GM12878 (cell line): ENCODE measurements around the gene GRK5. TPM values are rescaled to one million over a fixed set of nuclear protein-coding genes. Genes with fewer than 3 reads are reported as not detected.

Experiments used
- ATAC-seq: fragments of 200-7000 bp; cut with Tn5 transposase; 3 replicates; pipeline ENCODE4 v1.9.1; 2020; ENCODE audit warnings: mild to moderate bottlenecking, moderate library complexity
- BruUV-seq: library from RNA; stranded (reverse); fragments of 400-500 nt; replicated peaks from 2 replicates; lab custom pipeline; 2021; lab: Mats Ljungman, UMichigan
- CTCF ChIA-PET: fragments of 300-600 bp; sonication (Branson Sonifier 250); formaldehyde crosslinking; extraction: SDS; loops from one replicate; lab custom pipeline; 2021; ENCODE audit warnings: inconsistent platforms; lab: Yijun Ruan, JAX
- POLR2A ChIA-PET: fragments of 350-600 bp; formaldehyde crosslinking; extraction: SDS; loops from one replicate; lab custom pipeline; 2021; ENCODE audit warnings: inconsistent platforms; lab: Charles Lee
- RAD21 ChIA-PET: fragments of 300-600 bp; sonication (Branson Sonifier 250); formaldehyde crosslinking; loops from one replicate; lab custom pipeline; 2023; ENCODE audit warnings: antibody characterized with exemption; ENCODE audit not compliant: unreplicated experiment; lab: Charles Lee
- SMC1A ChIA-PET: fragments of 300-600 bp; sonication (Branson Sonifier 250); formaldehyde crosslinking; loops from one replicate; lab custom pipeline; 2023; ENCODE audit not compliant: unreplicated experiment, uncharacterized antibody; lab: Charles Lee
- DNase-seq: peaks from one replicate; pipeline ENCODE4 v3.0.0-alpha.2; 2011; ENCODE audit warnings: low read depth, low spot score
- FAIRE-seq: peaks from 3 replicates; lab custom pipeline; 2011; peaks lifted over from hg19 to GRCh38; lab: Jason Lieb, UNC
- H2AFZ ChIP-seq: 2 replicates; pipeline ENCODE4 v1.6.0; 2011; ENCODE audit warnings: low read depth, low read length, control low read depth; ENCODE audit not compliant: control insufficient read depth
- H3K27ac ChIP-seq: 2 replicates; pipeline ENCODE4 v1.5.1; 2011; ENCODE audit warnings: control low read depth; ENCODE audit not compliant: control insufficient read depth, insufficient read depth
- H3K27me3 ChIP-seq, 2 experiments: replicated peaks in 1 of 2; 2 replicates each; pipeline versions ENCODE4 v1.6.0 to v1.6.1; 2011; ENCODE audit warnings: low read length in 1 of 2; ENCODE audit not compliant: control insufficient read depth in 2 of 2, insufficient read depth in 2 of 2
- H3K36me3 ChIP-seq, 2 experiments: 2 replicates each; pipeline ENCODE4 v1.5.1; 2011; ENCODE audit warnings: low read length in 1 of 2; ENCODE audit not compliant: control insufficient read depth in 2 of 2, insufficient read depth in 2 of 2
- H3K4me1 ChIP-seq: 2 replicates; pipeline ENCODE4 v1.6.1; 2011; ENCODE audit warnings: mild to moderate bottlenecking, low read length, moderate library complexity, mixed read lengths; ENCODE audit not compliant: control insufficient read depth, insufficient read depth
- H3K4me2 ChIP-seq: 2 replicates; pipeline ENCODE4 v1.6.0; 2011; ENCODE audit warnings: control low read depth; ENCODE audit not compliant: control insufficient read depth, insufficient read depth
- H3K4me3 ChIP-seq: fragments of 200-600 bp; sonication (generic); 2 replicates; pipeline ENCODE4 v1.5.1; 2016
- H3K79me2 ChIP-seq: 2 replicates; pipeline ENCODE4 v1.6.0; 2011; ENCODE audit warnings: low read length; ENCODE audit not compliant: control insufficient read depth, insufficient read depth
- H3K9ac ChIP-seq: 2 replicates; pipeline ENCODE4 v1.8.0; 2011; ENCODE audit warnings: low read length, control low read depth, mixed read lengths; ENCODE audit not compliant: control insufficient read depth, insufficient read depth
- H3K9me3 ChIP-seq: replicated peaks from 3 replicates; pipeline ENCODE4 v1.5.1; 2011; ENCODE audit warnings: mild to moderate bottlenecking, low read length; ENCODE audit not compliant: control insufficient read depth, insufficient read depth
- H4K20me1 ChIP-seq: 2 replicates; pipeline ENCODE4 v1.6.0; 2011; ENCODE audit not compliant: control insufficient read depth, insufficient read depth
- BACH1 ChIP-seq: fragments of 450-650 bp; IDR thresholded peaks from 2 replicates; pipeline ENCODE4 v1.6.1; 2017; ENCODE audit warnings: mild to moderate bottlenecking, borderline replicate concordance
- FOXM1 ChIP-seq: IDR thresholded peaks from 2 replicates; pipeline ENCODE4 v1.6.1; 2012; ENCODE audit warnings: low read depth, mild to moderate bottlenecking, inconsistent platforms, low read length, moderate library complexity
- NFYB ChIP-seq: IDR thresholded peaks from 2 replicates; pipeline ENCODE4 v1.6.1; 2011; ENCODE audit warnings: low read depth, mild to moderate bottlenecking, low read length, improper control_type of control experiment, moderate library complexity; ENCODE audit not compliant: insufficient read depth
- PAX5 ChIP-seq: IDR thresholded peaks from 2 replicates; pipeline ENCODE4 v1.6.1; 2011; ENCODE audit warnings: low read depth, low read length, borderline replicate concordance
- YBX1 ChIP-seq: fragments of 450-650 bp; IDR thresholded peaks from 2 replicates; pipeline ENCODE4 v1.6.1; 2016; ENCODE audit warnings: antibody characterized with exemption
- WGBS: methylation state at CpG from one replicate; pipeline ENCODE4 v1.1.6; 2016; ENCODE audit warnings: low lambda C conversion rate; ENCODE audit not compliant: insufficient replicate concordance, insufficient coverage; ENCODE audit errors: missing lambda C conversion rate; 5-methylcytosine and 5-hydroxymethylcytosine counted together
- in situ Hi-C: fragments of 300-500 bp; cut with MboI; formaldehyde crosslinking; loops from 9 replicates; pipeline ENCODE4 v1.14.3; 2018; ENCODE audit warnings: mixed read lengths
- intact Hi-C: fragments of 100-400 bp; cut with micrococcal nuclease; formaldehyde crosslinking; loops from one replicate; pipeline ENCODE4 v1.14.2; 2022; ENCODE audit not compliant: unreplicated experiment
- polyA plus RNA-seq, 11 experiments: library from polyadenylated mRNA; depleted of rRNA in 4 of 11; unstranded in 6 of 11; stranded (reverse) in 5 of 11; fragments of >200 nt; fragmentation: Nextera tagmentation in 4 of 11; fragmentation: Illumina TruSeq in 1 of 11; extraction: Ambion mirVana in 4 of 11; extraction: Trizol in 1 of 11; gene quantifications; 1 replicate in 1 of 11; 2 replicates in 10 of 11; pipeline versions ENCODE4 v1.2.1 to v1.2.3, GENCODE V29; 2011 to 2016; ENCODE audit warnings: inconsistent platforms in 2 of 11, missing spikeins in 2 of 11, low read depth in 1 of 11
- total RNA-seq, 4 experiments: library from RNA; depleted of rRNA in 3 of 4; stranded (reverse); fragments of >200 nt in 3 of 4; fragmentation: Illumina TruSeq in 1 of 4; extraction: Trizol in 1 of 4; gene quantifications; 2 replicates each; pipeline versions ENCODE4 v1.2.1 to v1.2.3, GENCODE V29; 2013 to 2021
- TF ChIP-seq, protein P1 (sequence below): fragments of 450-650 bp; IDR thresholded peaks from 2 replicates; pipeline ENCODE4 v1.6.1; 2017; ENCODE audit warnings: antibody characterized with exemption, mild to moderate bottlenecking, moderate library complexity
- TF ChIP-seq, protein P2 (sequence below): IDR thresholded peaks from 2 replicates; pipeline ENCODE4 v1.6.1; 2011; ENCODE audit warnings: borderline replicate concordance, low read depth, mild to moderate bottlenecking, moderate library complexity, low read length; ENCODE audit not compliant: insufficient read depth, poor library complexity, severe bottlenecking

GRK5 gene
- total and polyA plus RNA-seq, 10 of the 15 experiments (the other 5 are each of a cell fraction or from before 2014, with no cell fraction given): 0.11 to 22.1 (median 10.0) TPM

DNA sequence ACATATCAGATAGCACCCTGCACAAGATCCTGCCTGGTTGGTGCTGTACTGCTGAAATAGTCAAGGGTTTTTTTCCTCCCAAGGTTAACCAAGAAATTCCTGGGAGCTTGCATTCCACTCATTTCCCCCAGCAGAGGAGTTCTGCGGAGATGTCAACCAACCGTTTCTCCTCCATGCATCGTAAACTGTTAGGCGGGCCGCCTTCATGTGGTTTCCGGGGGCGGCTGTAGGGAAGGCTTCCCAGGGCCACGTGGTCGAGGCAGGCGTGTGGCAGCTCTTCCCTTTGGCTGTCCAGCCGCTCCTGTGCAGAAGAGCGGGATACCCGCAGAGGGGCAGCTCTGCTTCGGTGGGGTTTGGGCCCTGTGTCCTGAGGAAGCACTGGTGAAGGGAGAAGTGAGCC lies 221.4 kb downstream of the GRK5 start (continued):
- TF ChIP-seq NFYB: no peak
- TF ChIP-seq PAX5: no peak
- TF ChIP-seq YBX1: no peak
- TF ChIP-seq, protein P1, sequence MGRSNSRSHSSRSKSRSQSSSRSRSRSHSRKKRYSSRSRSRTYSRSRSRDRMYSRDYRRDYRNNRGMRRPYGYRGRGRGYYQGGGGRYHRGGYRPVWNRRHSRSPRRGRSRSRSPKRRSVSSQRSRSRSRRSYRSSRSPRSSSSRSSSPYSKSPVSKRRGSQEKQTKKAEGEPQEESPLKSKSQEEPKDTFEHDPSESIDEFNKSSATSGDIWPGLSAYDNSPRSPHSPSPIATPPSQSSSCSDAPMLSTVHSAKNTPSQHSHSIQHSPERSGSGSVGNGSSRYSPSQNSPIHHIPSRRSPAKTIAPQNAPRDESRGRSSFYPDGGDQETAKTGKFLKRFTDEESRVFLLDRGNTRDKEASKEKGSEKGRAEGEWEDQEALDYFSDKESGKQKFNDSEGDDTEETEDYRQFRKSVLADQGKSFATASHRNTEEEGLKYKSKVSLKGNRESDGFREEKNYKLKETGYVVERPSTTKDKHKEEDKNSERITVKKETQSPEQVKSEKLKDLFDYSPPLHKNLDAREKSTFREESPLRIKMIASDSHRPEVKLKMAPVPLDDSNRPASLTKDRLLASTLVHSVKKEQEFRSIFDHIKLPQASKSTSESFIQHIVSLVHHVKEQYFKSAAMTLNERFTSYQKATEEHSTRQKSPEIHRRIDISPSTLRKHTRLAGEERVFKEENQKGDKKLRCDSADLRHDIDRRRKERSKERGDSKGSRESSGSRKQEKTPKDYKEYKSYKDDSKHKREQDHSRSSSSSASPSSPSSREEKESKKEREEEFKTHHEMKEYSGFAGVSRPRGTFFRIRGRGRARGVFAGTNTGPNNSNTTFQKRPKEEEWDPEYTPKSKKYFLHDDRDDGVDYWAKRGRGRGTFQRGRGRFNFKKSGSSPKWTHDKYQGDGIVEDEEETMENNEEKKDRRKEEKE: no peak

DNA sequence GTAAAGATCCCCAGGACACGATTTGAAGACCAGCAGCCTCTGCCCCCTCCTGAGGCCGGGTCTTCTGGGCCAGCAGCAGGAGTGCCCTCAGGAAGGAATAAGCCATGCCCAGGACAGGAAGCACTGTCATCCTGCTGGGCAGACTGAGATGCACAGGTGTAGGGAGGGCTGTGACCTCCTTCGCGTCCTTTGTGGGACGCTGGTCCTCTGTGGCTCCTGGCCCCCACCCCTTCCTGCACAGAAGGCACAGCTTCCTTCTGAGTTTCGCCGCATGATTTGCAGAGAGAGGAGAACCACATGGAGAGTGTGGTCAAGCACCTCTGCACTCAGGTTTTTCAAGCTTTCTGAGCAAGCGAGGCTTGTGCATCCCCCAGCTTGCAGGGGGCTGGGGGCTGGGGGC lies 222.4 kb downstream of the GRK5 start:
- SMC1A ChIA-PET: interaction anchor here (0.9 kb wide), 1 partner anchor 223 kb away, joined by 3 read pairs; no protein-coding TSS in a partner anchor
- Histone ChIP-seq H3K36me3 (peaks cover 12 to 16% of the 10 kb centered on the region in 2 experiments), H3K9ac (no peak overlapping the region), H3K79me2 (no peaks in the 10 kb centered on the region), H3K27ac (no peak overlapping the region), H4K20me1 (no peaks in the 10 kb centered on the region), H3K27me3 (no peaks in the 10 kb centered on the region), H3K4me1 (no peaks in the 10 kb centered on the region), H3K4me2 (no peak overlapping the region), H3K9me3 (peaks cover 10% of the 10 kb centered on the region; the same call in 1 of the 3 replicates), H3K4me3 (no peak overlapping the region), H2AFZ (no peak overlapping the region)
- intact Hi-C loops (no loop called here), in situ Hi-C loops (no loop called here)
- CTCF ChIA-PET: no interaction called here
- 58% methylated on average over 8 of the region's 8 CpGs for WGBS
- POLR2A ChIA-PET: interaction anchor here (0.6 kb wide), 1 partner anchor 10 kb away, joined by 3 read pairs; no protein-coding TSS in a partner anchor
- DNase-seq (no peak), ATAC-seq (no peak), FAIRE-seq (no peak)
- no TSS peak for BruUV-seq
- RAD21 ChIA-PET: no interaction called here
- TF ChIP-seq, protein P2, sequence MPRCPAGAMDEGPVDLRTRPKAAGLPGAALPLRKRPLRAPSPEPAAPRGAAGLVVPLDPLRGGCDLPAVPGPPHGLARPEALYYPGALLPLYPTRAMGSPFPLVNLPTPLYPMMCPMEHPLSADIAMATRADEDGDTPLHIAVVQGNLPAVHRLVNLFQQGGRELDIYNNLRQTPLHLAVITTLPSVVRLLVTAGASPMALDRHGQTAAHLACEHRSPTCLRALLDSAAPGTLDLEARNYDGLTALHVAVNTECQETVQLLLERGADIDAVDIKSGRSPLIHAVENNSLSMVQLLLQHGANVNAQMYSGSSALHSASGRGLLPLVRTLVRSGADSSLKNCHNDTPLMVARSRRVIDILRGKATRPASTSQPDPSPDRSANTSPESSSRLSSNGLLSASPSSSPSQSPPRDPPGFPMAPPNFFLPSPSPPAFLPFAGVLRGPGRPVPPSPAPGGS: no peak
- TF ChIP-seq BACH1 (no peak), FOXM1 (no peak)
